HG03457 (cell line): Measurements from ENCODE around the gene FEN1.

Experiments used
- ATAC-seq: cut with Tn5 transposase; IDR thresholded peaks from one replicate; pipeline ENCODE4 v1.9.1; 2021; ENCODE audit warnings: moderate number of reproducible peaks; ENCODE audit not compliant: unreplicated experiment

Gene FEN1

DNA sequence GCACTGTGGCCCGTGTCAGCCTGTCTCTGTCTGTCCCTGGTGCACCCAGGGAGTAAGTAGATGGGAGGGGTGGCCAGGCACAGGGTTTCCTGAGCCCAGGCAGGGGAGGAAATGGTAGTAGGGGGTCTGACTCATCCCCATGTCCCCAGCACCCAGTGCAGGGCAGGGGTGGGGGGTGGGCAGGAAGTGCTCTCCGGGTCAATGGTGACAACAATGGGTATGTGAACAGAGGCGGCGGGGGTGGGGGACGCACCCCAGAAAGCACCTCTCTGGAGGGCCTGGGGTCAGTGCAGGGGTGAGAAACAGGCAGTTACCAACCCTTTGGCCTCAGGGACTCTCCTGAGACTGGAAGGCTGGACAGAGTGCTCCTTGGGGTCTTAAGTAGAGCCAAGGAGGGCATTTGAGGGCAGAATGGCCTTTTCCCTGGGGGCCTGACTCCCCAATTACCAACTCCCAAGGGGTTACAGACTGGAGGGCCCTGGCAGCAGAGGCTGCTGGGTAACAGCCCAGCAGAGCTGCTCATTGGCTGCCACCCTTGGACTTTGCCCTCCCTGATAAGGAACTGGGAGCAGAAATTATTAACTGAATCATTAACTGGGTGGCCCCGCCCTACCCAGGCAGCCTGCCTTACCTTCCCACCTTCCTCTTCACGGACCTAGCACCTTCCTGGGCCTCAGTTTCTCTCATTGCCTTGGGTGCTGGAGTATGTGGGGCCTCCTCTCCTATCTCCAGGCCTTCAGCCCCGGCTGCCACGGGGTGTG is 36.1 kb upstream of the FEN1 start:
- no peak for ATAC-seq

DNA sequence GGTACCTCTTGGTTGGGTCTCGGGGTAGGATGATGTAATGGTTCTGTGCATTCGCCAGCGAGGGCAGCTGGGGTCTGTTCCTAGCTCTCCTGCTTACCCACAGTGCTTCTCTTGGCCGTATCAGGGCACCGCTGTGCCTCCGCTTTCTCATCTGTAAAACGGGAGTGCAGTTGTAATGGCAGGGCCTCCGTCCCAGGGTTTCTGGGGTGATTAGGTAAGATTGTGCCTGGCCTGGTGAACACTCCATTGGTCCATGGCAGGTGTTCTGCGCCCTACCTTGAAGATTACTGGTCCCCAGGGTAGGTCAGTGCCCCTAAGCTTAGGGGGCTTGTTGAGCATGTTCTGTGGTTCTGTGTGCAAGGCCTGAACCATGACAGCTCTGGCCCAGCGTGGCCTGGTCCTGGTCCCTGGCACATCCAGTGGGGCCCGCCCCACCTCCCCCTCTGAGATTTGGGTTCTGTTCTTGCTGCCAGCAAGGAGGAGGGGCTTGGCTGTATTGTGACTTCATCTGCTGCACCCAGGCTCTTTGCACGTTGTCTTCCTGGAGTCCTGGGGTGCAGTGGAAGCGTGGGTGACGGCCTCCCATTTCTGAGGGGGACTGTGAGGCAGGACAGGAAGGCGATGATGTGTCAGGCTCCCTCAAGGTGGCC is 35.4 kb upstream of the FEN1 start:
- no peak for ATAC-seq

DNA sequence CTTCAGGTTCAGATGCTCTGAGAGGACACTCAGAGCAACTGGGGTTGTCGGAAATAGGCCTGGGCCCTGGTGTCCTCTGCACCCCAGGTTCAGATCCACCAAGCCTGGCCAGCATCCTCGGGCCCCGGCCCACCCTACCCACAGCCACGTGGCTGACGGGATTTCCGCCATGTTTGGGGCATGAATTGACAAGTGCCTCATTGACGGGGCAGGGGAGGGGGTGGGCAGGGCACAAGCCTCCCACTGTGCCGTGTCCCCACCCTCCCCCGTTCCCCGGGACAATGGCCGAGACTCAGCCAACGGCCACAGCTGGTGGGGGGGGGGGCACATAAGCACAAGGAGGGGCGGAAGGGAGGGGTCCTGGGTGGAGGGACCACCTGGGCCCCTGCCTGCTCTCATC is 31.8 kb upstream of the FEN1 start:
- ATAC-seq = no peak

DNA sequence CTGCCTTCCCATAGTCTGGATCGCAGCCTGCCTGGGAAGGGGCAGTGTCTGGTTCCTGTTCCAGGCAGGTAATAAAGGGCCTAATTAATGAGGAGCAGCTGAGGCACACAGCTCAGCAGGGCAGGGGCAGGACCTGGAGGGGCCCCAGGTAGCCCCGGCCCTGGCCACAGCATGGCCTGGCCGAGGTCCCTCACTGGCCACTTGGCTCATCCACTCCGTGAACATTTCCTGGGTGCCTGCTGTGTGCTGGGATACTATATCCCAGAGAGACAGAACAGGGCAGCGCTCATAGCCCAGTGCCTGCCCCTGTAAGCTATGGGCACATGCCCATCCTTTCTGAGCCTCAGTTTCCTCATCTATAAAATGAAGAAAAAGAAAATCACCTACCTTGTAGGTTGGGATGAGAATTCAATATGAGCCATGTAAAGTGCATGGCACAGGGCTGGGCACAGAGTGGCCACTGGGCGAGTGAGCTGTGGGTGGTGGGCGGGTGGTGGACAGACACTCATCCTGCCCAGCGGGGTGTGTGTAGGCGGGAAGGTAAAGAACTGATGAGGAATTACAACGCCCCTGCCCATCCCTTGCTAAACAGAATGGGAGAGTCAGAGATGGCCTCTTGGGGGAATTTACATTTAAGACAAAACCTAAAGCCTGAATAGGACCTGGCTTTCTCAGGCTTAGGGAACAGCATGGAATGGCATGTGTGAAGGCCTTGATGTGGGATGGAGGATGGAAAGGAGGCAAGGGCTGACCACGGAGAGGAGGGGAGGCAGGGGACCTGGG is 31.1 kb upstream of the FEN1 start:
- no peak for ATAC-seq

DNA sequence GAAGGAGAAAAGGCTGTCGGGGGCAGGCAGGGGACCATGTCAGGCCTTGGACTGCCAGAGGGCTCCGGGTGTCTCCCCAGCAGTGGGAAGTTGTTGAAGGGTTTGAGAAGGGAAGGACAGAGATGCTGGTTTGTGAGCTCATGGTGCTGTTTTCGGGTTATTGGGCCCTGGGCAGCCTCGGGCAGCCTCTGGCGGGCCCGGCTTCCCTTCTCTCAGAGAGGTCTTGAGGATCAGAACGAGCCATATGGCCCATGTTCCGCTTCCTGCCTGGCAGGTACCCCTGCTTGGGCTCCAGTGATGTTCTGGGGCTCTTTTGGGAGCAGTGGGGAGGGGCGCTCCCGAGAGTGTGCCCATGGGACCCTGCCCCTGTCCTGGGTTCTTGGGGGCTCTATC is 30.5 kb upstream of the FEN1 start:
- no peak for ATAC-seq

DNA sequence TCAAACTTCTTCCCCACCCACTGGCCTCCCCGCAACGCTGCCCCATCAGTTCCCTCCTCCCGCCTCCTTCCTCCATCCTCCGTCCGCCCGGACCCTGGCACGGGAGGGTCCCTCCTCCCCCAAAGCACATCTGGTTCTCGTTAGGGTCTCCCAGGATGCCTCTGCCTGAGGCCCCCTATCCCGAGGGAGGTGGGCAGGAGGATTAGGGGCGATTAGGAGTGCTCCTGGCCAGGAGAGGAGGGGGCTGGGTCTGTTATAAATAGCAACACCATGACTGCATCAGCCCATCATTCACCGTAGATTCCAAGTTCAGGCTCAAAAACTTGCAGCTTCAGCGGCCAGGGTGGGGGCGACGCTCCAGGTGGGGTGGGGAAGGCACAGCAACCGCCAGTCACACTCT is 29.9 kb upstream of the FEN1 start:
- no peak for ATAC-seq

DNA sequence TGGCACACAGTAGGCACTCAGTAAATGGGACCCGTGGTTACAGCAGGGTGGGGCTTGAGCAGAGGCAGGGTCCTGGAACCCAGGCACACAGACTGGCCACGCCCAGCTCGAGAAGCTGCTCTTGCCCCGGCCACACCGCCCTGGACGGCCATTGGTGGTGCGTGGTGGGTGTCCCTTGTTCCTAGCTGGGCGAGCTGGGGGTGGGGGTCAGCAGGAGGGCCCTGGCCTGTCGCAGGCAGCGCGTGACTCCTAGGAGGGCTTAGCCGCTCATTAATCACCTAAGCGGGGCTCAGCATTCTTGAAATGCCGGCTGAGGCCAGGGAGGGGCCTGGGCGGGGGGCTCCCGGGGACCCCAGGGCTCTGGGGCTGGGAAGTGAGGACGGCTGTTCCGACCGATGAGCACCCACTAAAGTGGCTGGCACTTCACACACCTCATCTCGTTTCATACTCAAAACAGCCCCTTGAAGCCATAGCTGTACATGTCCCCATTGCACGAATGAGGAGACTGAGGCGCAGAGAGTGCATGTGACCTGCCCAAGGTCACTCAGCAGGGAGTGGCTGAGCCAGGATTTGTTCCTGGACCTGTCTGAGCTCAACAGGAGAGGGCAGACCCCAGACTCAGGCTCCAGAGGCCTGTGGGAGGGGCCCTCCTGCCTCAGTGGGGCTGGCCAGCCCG is 28.6 kb upstream of the FEN1 start:
- ATAC-seq = no peak

DNA sequence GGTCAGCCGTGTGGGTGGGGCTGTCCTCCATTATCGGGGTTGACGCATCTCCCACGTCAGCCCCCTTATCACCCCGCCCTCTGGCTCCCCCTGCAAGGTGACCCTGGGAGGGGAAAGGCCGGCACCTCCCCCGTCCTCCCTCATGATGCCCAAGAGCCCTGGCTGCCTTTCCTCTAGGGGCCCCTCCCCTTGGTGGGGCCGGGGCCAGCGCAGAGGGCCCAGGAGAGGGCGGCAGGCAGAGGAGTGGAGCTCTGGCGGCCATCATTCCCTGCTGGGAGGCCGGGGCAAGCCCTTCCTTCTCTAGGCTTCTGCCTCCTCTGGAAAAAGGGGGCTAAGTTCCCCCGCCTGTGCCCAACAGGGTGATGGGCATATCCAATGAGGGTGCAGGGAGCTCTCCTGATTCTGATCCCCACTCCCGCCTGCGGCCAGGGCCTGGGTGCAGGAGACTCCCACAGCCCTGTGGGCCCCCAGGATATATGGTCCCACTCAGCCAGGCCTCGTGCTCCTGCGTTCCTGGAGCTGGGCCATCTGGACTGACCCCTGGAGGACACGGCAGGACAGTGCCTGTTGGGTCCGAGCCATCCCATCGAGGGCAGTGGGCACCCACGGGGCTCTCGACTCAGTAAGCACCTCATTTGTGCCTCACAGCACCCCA is 28.0 kb upstream of the FEN1 start:
- no peak for ATAC-seq

DNA sequence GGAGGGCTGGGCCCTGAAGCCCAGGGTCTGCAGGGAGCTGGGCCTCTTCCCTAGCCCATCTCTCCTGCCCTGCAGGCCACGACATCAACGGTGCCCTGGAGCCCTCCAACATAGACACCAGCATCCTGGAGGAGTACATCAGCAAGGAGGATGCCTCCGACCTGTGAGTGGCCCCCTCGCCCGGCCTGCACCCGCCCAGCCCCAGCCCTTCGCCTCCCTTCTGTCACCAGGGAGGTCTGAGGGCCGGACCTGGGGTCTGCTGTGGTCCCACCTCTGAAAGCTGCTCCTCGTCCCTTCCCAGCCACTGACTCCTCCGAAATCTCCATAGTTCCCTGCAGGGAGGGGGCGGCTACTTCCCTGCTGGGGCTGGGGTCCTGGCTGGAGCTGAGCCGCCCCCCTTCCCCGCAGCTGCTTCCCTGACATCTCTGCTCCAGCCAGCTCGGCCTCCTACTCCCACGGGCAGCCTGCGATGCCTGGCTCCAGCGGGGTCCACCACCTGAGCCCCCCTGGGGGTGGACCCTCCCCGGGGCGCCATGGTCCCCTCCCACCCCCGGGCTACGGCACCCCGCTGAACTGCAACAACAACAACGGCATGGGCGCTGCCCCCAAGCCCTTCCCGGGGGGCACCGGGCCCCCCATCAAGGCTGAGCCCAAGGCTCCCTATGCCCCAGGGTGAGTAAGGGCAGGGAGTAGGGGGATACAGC is 27.0 kb upstream of the FEN1 start:
- ATAC-seq = no peak

DNA sequence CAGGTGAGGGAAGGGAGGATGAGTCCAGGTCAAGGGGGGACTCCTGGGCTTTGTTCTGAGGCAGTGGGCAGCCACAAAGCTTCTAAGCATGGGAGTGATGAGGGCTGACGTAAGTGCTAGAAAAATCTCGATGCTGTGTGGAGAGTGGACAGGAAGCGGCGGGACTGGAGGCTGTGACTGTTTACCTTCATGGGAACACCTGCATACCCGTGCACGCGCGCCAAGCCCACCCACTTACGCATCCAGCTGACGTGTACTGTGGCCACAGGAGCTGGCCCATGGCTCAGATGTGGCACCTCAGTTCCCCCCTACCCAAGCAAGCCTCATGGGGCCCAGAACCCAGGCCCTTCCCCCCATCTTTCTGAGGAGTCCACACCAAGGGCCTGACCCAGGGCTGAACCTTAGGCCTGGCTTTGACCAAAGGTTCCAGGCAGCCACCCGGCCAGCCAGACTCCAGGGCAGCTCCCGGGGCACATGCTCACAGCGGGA is 26.3 kb upstream of the FEN1 start:
- no peak for ATAC-seq

DNA sequence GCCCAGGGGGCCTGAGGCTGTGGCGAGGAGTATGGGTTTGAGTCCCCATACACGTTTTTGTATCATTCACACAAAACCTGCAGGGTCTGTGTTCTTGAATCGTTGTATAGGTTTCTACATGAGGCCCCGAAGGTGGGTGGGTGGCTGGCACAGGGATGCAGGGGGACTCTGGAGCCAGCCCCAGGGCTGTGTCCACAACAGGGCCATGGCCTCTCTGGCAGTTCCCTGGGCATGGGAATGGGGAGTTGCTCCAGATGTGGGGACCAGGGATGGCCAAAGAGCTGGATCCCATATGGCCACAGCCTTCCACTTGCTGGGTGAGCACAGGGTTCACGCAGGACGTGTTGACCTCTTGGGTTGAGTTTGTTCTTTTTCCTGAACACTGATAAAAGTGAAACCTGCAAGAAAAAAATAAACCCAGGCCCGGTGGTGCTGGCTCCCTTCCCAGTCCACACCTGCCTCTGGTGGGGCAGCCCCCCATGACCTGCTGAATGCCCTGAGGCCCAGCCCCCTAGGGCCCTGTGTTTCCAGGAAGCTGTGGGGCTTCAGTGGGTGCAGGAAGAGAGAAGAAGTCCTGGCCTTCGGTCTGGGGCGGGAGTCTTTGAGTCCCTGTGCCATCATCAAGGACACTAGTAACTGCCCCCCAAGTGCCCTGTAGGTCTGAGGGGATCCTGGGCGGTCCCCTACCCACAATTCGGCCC is 24.2 kb upstream of the FEN1 start:
- ATAC-seq = no peak

DNA sequence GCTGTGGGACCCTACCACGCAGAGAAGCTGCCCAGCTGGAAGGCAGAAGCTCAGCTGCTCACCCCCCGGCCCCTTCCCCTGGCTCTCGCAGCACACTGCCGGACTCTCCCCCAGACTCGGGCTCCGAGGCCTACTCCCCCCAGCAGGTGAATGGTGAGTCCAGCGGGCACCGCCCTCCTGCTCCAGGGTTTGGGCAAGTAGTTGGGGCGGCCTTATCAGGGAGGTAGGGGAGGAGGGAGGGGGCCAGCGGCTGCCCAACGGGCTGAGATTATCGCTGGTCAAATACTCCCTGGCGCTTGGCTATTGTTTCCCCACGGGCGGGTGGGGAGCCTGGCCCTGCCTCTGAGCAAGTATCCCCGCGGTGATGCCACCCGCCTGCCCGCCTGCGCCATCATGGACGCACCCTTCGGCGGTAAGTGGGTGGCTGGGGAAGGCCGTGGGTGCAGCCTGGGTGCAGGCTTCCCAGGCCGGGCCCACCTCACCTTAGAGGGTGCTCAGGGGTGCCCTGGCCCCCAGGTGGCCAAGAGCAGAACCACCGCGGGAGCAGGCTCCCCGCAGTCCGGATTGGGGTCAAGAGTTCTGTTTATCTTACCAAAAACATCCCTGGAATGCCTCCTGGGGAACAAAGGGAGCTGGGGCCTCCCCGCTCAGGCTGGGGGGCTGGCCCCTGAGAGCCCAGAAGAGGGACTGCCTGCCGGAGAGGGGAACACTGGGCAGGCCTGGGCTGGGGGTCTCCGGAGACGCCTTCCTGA is 23.4 kb upstream of the FEN1 start:
- no peak for ATAC-seq

DNA sequence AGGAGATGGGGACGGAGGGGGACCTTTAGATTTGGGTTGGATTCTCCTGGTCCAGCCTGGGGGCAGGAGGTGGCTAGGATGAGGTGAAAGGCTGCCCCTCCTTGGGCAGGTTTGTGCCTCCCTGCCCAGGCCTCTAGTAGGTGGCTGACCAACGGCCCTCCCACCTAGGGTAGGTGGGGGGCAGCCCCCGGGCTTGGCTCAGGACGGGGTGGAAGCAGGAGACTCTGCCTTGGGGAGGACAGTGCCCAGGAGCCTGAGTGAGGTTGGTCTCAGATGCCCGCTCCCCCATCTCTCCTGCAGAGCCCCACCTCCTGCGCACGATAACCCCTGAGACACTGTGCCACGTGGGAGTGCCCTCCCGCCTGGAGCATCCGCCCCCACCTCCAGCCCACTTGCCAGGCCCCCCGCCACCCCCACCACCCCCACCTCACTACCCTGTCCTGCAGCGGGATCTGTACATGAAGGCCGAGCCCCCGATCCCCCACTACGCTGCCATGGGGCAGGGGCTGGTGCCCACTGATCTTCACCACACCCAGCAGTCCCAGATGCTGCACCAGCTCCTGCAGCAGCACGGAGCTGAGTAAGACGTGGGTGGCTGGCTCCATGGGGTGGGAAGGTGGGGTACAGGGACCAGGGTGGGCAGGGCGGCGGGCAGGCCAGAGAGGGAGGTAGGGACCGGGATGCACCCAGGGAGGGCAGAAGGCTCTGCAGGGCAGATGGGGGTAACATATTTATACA is 22.6 kb upstream of the FEN1 start:
- ATAC-seq = no peak

DNA sequence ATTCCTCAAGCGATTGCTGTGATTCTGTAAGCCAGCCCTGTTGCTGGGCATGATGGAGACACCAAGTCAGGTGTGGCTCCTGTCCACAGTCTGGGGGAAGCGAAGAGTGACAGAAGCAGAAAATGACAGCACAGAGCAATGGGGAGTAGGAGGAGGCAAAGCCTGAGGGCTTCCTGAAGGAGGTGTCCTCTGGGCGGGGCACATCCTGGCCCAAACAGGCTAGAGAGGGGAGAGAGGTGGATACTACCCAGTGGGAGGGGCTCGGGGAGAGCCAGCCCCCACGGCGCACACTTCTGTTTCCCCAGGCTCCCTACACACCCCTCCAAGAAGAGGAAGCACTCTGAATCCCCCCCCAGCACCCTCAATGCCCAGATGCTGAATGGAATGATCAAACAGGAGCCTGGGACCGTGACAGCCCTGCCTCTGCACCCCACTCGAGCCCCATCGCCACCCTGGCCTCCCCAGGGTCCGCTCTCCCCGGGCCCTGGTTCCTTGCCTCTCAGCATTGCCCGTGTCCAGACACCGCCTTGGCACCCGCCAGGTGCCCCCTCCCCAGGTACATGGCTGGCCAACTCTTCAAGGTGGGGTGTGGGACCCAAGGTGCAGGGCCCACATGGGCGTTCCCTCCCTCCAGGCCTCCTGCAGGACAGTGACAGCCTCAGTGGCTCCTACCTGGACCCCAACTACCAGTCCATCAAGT is 21.4 kb upstream of the FEN1 start:
- ATAC-seq = no peak

DNA sequence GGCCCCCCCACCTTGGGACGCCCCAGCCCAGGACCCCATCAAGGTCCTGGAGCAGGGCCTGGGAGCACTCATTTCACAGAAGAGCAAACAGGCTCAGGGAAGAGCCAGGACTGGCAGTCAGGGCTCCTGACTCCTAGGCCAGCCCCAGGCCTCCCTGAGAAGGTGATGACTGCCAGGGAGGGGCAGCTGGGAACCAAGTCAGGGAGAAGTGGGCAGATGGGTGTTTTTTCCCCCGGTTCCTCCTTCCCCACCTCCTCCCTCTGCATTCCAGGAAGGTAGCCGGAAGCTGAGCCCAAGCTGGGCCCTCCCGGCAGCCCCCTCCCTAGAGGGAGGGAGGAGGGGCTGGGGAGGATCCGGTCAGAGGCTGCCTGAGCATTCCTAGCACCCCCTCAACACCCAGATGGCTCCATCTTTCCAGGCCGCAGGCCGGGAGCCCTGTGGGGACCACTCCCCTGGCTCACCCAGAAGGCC is 20.7 kb upstream of the FEN1 start:
- ATAC-seq = no peak

DNA sequence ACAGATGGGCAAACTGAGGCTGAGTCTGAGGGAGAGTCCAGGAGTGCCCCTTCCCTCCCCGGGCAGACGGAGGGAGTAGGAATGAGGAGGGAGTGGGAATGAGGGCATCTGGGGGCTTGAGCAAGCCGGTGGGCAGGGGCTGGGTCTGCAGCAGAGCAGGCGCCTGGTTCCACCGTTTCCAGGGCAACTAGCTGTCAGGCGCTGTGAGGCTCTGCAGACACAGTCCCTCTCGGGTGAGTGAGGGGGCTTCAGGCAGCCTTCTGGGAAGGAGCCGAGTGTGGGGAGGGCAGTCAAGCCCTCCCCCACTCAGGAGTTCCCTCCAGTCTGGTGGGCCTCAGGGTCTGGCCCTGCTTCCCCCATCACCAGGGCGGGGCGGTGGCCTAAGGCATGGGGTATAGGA is 19.4 kb upstream of the FEN1 start:
- ATAC-seq = no peak

DNA sequence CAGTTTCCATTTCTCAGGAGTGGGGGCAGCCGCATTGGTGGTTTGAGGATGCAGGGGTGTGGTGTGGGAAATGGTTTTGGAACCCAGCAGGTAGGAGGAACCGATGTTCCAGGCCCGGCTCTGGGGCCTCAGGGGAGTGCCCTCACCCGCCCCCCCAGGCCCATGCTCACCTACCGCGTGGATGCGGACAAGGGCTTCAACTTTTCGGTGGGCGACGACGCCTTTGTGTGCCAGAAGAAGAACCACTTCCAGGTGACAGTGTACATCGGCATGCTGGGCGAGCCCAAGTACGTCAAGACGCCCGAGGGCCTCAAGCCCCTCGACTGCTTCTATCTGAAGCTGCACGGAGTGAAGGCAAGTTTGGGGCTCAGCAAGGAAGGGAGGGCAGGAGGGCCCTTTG is 18.9 kb upstream of the FEN1 start:
- ATAC-seq = no peak
